ENCODE data around the gene BANP.

- TF ChIP-seq CTCF (IDR thresholded peaks at IDR 0.05) (no peak), IRF3 (IDR thresholded peaks at IDR 0.05; ENCODE audit: low read depth, low read length) (no peak), FOXM1 (IDR thresholded peaks at IDR 0.05; ENCODE audit: low read depth) (no peak), EZH2phosphoT487 (IDR thresholded peaks at IDR 0.05; ENCODE audit: borderline replicate concordance, low read depth) (no peak), EP300 (IDR thresholded peaks at IDR 0.05; ENCODE audit: borderline replicate concordance in 1 of 2, low read depth in 1 of 2, low read length in 1 of 2) (no peak), POLR2AphosphoS5 (IDR thresholded peaks at IDR 0.05; ENCODE audit: low read depth, low read length) (no peak), TCF12 (IDR thresholded peaks at IDR 0.05) (no peak), GABPA (IDR thresholded peaks at IDR 0.05; ENCODE audit: low read depth) (no peak), USF2 (IDR thresholded peaks at IDR 0.05; ENCODE audit: borderline replicate concordance, low read depth, low read length) (no peak), YY1 (IDR thresholded peaks at IDR 0.05; ENCODE audit: low read depth) (no peak), SIN3A (IDR thresholded peaks at IDR 0.05; ENCODE audit: borderline replicate concordance, low read depth, low read length) (no peak), FOSL2 (IDR thresholded peaks at IDR 0.05; ENCODE audit: borderline replicate concordance, low read depth) (no peak)
Observed at GRCh38 chr16:87955302-87956097, 4.3 kb downstream of the BANP start.
